B cell (primary cell): ENCODE data around the gene KLHL6. TPM values are rescaled to one million over a fixed set of nuclear protein-coding genes. Genes with fewer than 3 reads are reported as not detected.

Source experiments
- ATAC-seq: fragments of 200-7000 bp; cut with Tn5 transposase; one replicate; pipeline ENCODE4 v1.10.0; 2021; ENCODE audit warnings: low read depth, mild to moderate bottlenecking, moderate number of reproducible peaks, moderate library complexity
- CTCF ChIA-PET: fragments of 350-600 bp; sonication (Branson Sonifier 250); formaldehyde crosslinking; loops from one replicate; lab custom pipeline; 2021; ENCODE audit warnings: antibody characterized with exemption, inconsistent platforms; lab: Charles Lee
- POLR2A ChIA-PET: fragments of 350-600 bp; sonication (Branson Sonifier 250); formaldehyde crosslinking; loops from one replicate; lab custom pipeline; 2021; ENCODE audit warnings: antibody characterized with exemption; lab: Charles Lee
- DNase-seq: peaks from one replicate; pipeline ENCODE4 v3.0.0; 2013
- H2AFZ ChIP-seq: 2 replicates; pipeline ENCODE4 v1.6.1; 2012; ENCODE audit warnings: mild to moderate bottlenecking, low read depth, low read length; ENCODE audit not compliant: insufficient read depth, poor library complexity, severe bottlenecking
- H3K27ac ChIP-seq, 2 donors: 1 replicate in 1 of 2; 2 replicates in 1 of 2; pipeline ENCODE4 v1.5.1; 2012 to 2013; ENCODE audit warnings: low read length in 2 of 2, mild to moderate bottlenecking in 2 of 2, moderate library complexity in 1 of 2
- H3K27me3 ChIP-seq, 4 experiments: fragments of 200-600 bp in 1 of 4; sonication (generic) in 1 of 4; replicated peaks in 1 of 4; 1 replicate in 2 of 4; 2 replicates in 2 of 4; pipeline versions ENCODE4 v1.6.1 to v1.7.0; 2013 to 2016; ENCODE audit warnings: low read length in 3 of 4, mild to moderate bottlenecking in 2 of 4, mixed read lengths in 1 of 4, moderate library complexity in 1 of 4; ENCODE audit not compliant: insufficient read depth in 4 of 4, control insufficient read depth in 3 of 4; ENCODE audit errors: control extremely low read depth in 1 of 4
- H3K36me3 ChIP-seq, 2 experiments: replicated peaks in 1 of 2; 1 replicate in 1 of 2; 2 replicates in 1 of 2; pipeline versions ENCODE4 v1.6.1 to v1.7.1; 2013; ENCODE audit warnings: low read length in 1 of 2; ENCODE audit not compliant: insufficient read depth in 2 of 2, control insufficient read depth in 1 of 2; ENCODE audit errors: control extremely low read depth in 1 of 2, extremely low read depth in 1 of 2
- H3K4me1 ChIP-seq, 2 donors: fragments of 200-600 bp in 1 of 2; sonication (generic) in 1 of 2; 1 replicate in 1 of 2; 2 replicates in 1 of 2; pipeline versions ENCODE4 v1.5.1 to v1.6.1; 2013 to 2017; ENCODE audit warnings: low read length in 2 of 2; ENCODE audit not compliant: control insufficient read depth in 2 of 2, insufficient read depth in 2 of 2
- H3K4me2 ChIP-seq: replicated peaks from 2 replicates; pipeline ENCODE3; 2012; ENCODE audit warnings: mild to moderate bottlenecking, low read depth, low read length; ENCODE audit not compliant: poor library complexity, severe bottlenecking
- H3K4me3 ChIP-seq, 5 experiments: fragments of 200-600 bp in 1 of 5; sonication (generic) in 1 of 5; 1 replicate in 3 of 5; 2 replicates in 2 of 5; pipeline versions ENCODE4 v1.5.1 to v1.7.0; 2011 to 2016; ENCODE audit warnings: low read length in 4 of 5, mild to moderate bottlenecking in 4 of 5, low read depth in 2 of 5, control low read depth in 1 of 5, moderate library complexity in 1 of 5; ENCODE audit not compliant: insufficient read depth in 1 of 5; ENCODE audit errors: control extremely low read depth in 1 of 5, extremely low read depth in 1 of 5
- H3K79me2 ChIP-seq: fragments of 200-600 bp; sonication (generic); one replicate; pipeline ENCODE4 v1.6.0; 2016; ENCODE audit warnings: low read length; ENCODE audit not compliant: control insufficient read depth, insufficient read depth
- H3K9ac ChIP-seq: fragments of 200-600 bp; sonication (generic); 2 replicates; pipeline ENCODE4 v1.6.1; 2017; ENCODE audit warnings: mild to moderate bottlenecking, low read length, moderate library complexity
- H3K9me3 ChIP-seq, 3 donors: one replicate each; pipeline versions ENCODE4 v1.6.1 to v1.7.1; 2013; ENCODE audit warnings: low read length in 2 of 3; ENCODE audit not compliant: control insufficient read depth in 2 of 3, insufficient read depth in 1 of 3; ENCODE audit errors: control extremely low read depth in 1 of 3
- H4K20me1 ChIP-seq: 2 replicates; pipeline ENCODE4 v1.6.0; 2012; ENCODE audit warnings: mild to moderate bottlenecking, low read length; ENCODE audit not compliant: insufficient read depth, control insufficient read depth, poor library complexity, severe bottlenecking
- H3K27ac Mint-ChIP-seq: one replicate; pipeline ENCODE4 v1.8.0; 2021; ENCODE audit warnings: mixed read lengths
- H3K27me3 Mint-ChIP-seq: one replicate; pipeline ENCODE4 v1.8.0; 2021; ENCODE audit warnings: mixed read lengths
- H3K4me1 Mint-ChIP-seq: one replicate; pipeline ENCODE4 v1.8.0; 2021; ENCODE audit warnings: mixed read lengths
- H3K4me3 Mint-ChIP-seq: one replicate; pipeline ENCODE4 v1.8.0; 2021; ENCODE audit warnings: mixed read lengths
- H3K9me3 Mint-ChIP-seq: one replicate; pipeline ENCODE4 v1.8.0; 2022; ENCODE audit warnings: mixed read lengths; ENCODE audit not compliant: insufficient read depth
- CTCF ChIP-seq: fragments of 200-600 bp; IDR thresholded peaks from one replicate; pipeline ENCODE4 v1.8.0; 2022; ENCODE audit warnings: antibody characterized with exemption, mild to moderate bottlenecking
- EZH2 ChIP-seq: IDR thresholded peaks from 2 replicates; pipeline ENCODE4 v1.6.1; 2012; ENCODE audit warnings: borderline replicate concordance, low read depth, mild to moderate bottlenecking, moderate library complexity, low read length; ENCODE audit not compliant: insufficient read depth, poor library complexity, severe bottlenecking
- WGBS: methylation state at CpG from one replicate; pipeline ENCODE4 v1.1.5; 2013; ENCODE audit warnings: missing lambda C conversion rate; ENCODE audit not compliant: insufficient coverage; 5-methylcytosine and 5-hydroxymethylcytosine counted together
- intact Hi-C: fragments of 100-400 bp; cut with micrococcal nuclease; formaldehyde crosslinking; loops from one replicate; pipeline ENCODE4 v1.10.0; 2022
- polyA minus RNA-seq: library from RNA; depleted of rRNA, polyadenylated mRNA; stranded (reverse); fragments of >200 nt; gene quantifications from 2 replicates; pipeline ENCODE4 v1.2.3, GENCODE V29; 2012
- polyA plus RNA-seq: library from polyadenylated mRNA; depleted of rRNA; stranded (reverse); fragments of >200 nt; gene quantifications from 2 replicates; pipeline ENCODE4 v1.2.3, GENCODE V29; 2012
- total RNA-seq, 2 donors: library from RNA; stranded (reverse); fragments of 120-200 nt in 1 of 2; gene quantifications; 1 replicate in 1 of 2; 2 replicates in 1 of 2; pipeline versions ENCODE4 v1.2.3 to v1.2.4, GENCODE V29; 2013 to 2022

Gene KLHL6
- total RNA-seq (69.7 and 72.6 TPM in 2 replicates), polyA plus RNA-seq (24.3 and 29.6 TPM in 2 replicates), polyA minus RNA-seq (34.3 and 40.0 TPM in 2 replicates)
- 33.6 TPM for total RNA-seq (2013)

GRCh38 chr3:183555541-183556081 is at the start of gene KLHL6:
KLHL6 (minus strand) TSS chr3:183555706; CDS start chr3:183555653, 53 bp downstream.
- DNase-seq (peak; percentile 81), ATAC-seq (peak; percentile 83)
- H3K4me3 Mint-ChIP-seq, result peak within 1 kb of the TSS; percentile 94
- Histone ChIP-seq H4K20me1 (no peaks in the 10 kb centered on the region), H3K27me3 (no peaks in the 10 kb centered on the region), H3K9me3 (peaks cover 0 to 6% (median 0%) of the 10 kb centered on the region in 3 donors), H3K4me3 (peak within 1 kb of the TSS; percentile 67 to 92 (median 82)), H3K79me2 (peaks cover 49% of the 10 kb centered on the region), H3K9ac (peak within 1 kb of the TSS; percentile 92), H2AFZ (peak within 1 kb of the TSS; percentile 91), H3K27ac (peak within 1 kb of the TSS; percentile 79 to 87), H3K4me1 (peaks cover 39 to 50% of the 10 kb centered on the region in 2 donors), H3K36me3 (peaks cover 0 to 2% of the 10 kb centered on the region in 2 experiments), H3K4me2 (peak within 1 kb of the TSS; percentile 91)
- POLR2A ChIA-PET, result interaction anchor here (0.6 to 1.0 kb wide), 6 partner anchors 12 to 142 kb away, joined by 3 to 10 read pairs (median 3); partner anchors contain the start of genes KLHL24 and YEATS2
- peaks cover 51% of the 10 kb centered on the region for H3K4me1 Mint-ChIP-seq
- no peaks in the 10 kb centered on the region for H3K9me3 Mint-ChIP-seq
- WGBS, result 0% methylated on average over 5 of the region's 9 CpGs
- peak within 1 kb of the TSS; percentile 99 for H3K27ac Mint-ChIP-seq
- CTCF ChIA-PET, result interaction anchor here (0.7 to 1.2 kb wide), 3 partner anchors 53 to 76 kb away, joined by 3 read pairs; no protein-coding TSS in a partner anchor
- TF ChIP-seq EZH2 (no peak), CTCF (no peak)
- intact Hi-C loops, result loop anchor here (1.0 to 5.0 kb wide), 5 partner anchors 14 to 142 kb away; partner anchors contain the start of gene YEATS2
- no peaks in the 10 kb centered on the region for H3K27me3 Mint-ChIP-seq

- no peak overlapping the region for H3K4me2 ChIP-seq
- Mint-ChIP-seq H3K4me3 (no peak overlapping the region), H3K27me3 (peaks cover 11% of the 10 kb centered on the region), H3K27ac (no peak overlapping the region), H3K9me3 (peaks cover 8% of the 10 kb centered on the region), H3K4me1 (peaks cover 2% of the 10 kb centered on the region)
- no peak for DNase-seq
- no peaks in the 10 kb centered on the region for H4K20me1 ChIP-seq
- intact Hi-C loops, result no loop called here
- H3K79me2 ChIP-seq, result no peaks in the 10 kb centered on the region
- no peaks in the 10 kb centered on the region for H3K36me3 ChIP-seq
- no peak overlapping the region for H3K27ac ChIP-seq
- H3K4me1 ChIP-seq, result no peaks in the 10 kb centered on the region
- peaks cover 0 to 25% (median 2%) of the 10 kb centered on the region in 4 experiments for H3K27me3 ChIP-seq
- no peak overlapping the region for H3K4me3 ChIP-seq
- POLR2A ChIA-PET, result interaction anchor here (0.6 kb wide), 1 partner anchor 472 kb away, joined by 3 read pairs; no protein-coding TSS in a partner anchor
- no CpG with 5 or more reads among the region's 1 CpG for WGBS
- no peak overlapping the region for H2AFZ ChIP-seq
- no peak for ATAC-seq
- TF ChIP-seq CTCF (no peak), EZH2 (no peak)
- no peak overlapping the region for H3K9ac ChIP-seq
- H3K9me3 ChIP-seq, result peaks cover 0 to 16% (median 7%) of the 10 kb centered on the region in 3 donors
- CTCF ChIA-PET, result no interaction called here
These were observed 42.5 kb upstream of the KLHL6 start for GRCh38 chr3:183597959-183598358.
